SU-DHL-6 (cell line): Measurements from ENCODE around the gene FIZ1.

Source experiments
- H2AFZ ChIP-seq: fragments of 200-600 bp; sonication (generic); 2 replicates; pipeline ENCODE4 v1.6.1; 2014; ENCODE audit warnings: low read depth, mild to moderate bottlenecking, moderate library complexity, mixed read lengths, antibody characterized with exemption, low read length; ENCODE audit not compliant: severe bottlenecking
- H3F3A ChIP-seq: fragments of 200-600 bp; shearing (Covaris generic); 2 replicates; pipeline ENCODE4 v1.6.0; 2016; ENCODE audit warnings: antibody characterized with exemption, mild to moderate bottlenecking; ENCODE audit not compliant: insufficient read depth
- H3K27ac ChIP-seq: fragments of 200-600 bp; sonication (generic); 2 replicates; pipeline ENCODE4 v1.5.1; 2016; ENCODE audit warnings: low read depth, mild to moderate bottlenecking, low read length, moderate library complexity, mixed read lengths
- H3K27me3 ChIP-seq: fragments of 200-600 bp; sonication (generic), shearing (Covaris generic); 2 replicates; pipeline ENCODE4 v1.6.0; 2014; ENCODE audit warnings: mild to moderate bottlenecking, low read length
- H3K36me3 ChIP-seq: fragments of 200-600 bp; sonication (generic); 2 replicates; pipeline ENCODE4 v1.6.1; 2014; ENCODE audit warnings: mild to moderate bottlenecking, low read length, mixed read lengths
- H3K4me2 ChIP-seq: fragments of 300-600, 200-600 bp; shearing (Covaris generic), sonication (generic); 2 replicates; pipeline ENCODE4 v1.6.0; 2014; ENCODE audit warnings: low read length, low read depth, mild to moderate bottlenecking; ENCODE audit not compliant: poor library complexity, severe bottlenecking
- H3K4me3 ChIP-seq: fragments of 200-600 bp; sonication (generic); 2 replicates; pipeline ENCODE4 v1.5.1; 2014; ENCODE audit warnings: antibody characterized with exemption, low read length, mild to moderate bottlenecking, mixed read lengths; ENCODE audit not compliant: insufficient read depth, poor library complexity, severe bottlenecking
- H3K79me2 ChIP-seq: fragments of 200-600 bp; sonication (generic); 2 replicates; pipeline ENCODE4 v1.6.1; 2014; ENCODE audit warnings: mild to moderate bottlenecking, low read length, moderate library complexity; ENCODE audit not compliant: insufficient read depth
- H3K9ac ChIP-seq: fragments of 200-600 bp; sonication (generic); 2 replicates; pipeline ENCODE4 v1.7.0; 2014; ENCODE audit warnings: mild to moderate bottlenecking, low read length
- H3K9me2 ChIP-seq: fragments of 200-600 bp; sonication (generic); replicated peaks from 2 replicates; pipeline ENCODE4 v1.6.1; 2014; ENCODE audit warnings: low read length; ENCODE audit not compliant: insufficient read depth
- H3K9me3 ChIP-seq: fragments of 200-600 bp; sonication (generic); 2 replicates; pipeline ENCODE4 v1.6.1; 2014; ENCODE audit warnings: low read length, mixed read lengths; ENCODE audit not compliant: insufficient read depth
- H4K20me1 ChIP-seq: fragments of 200-600 bp; sonication (generic); 2 replicates; pipeline ENCODE4 v1.6.1; 2014; ENCODE audit warnings: low read depth, mild to moderate bottlenecking, antibody characterized with exemption, low read length, moderate library complexity, mixed read lengths
- EZH2phosphoT487 ChIP-seq: fragments of 200-600 bp; sonication (generic), shearing (Covaris generic); conservative IDR thresholded peaks from 2 replicates; pipeline ENCODE4 v1.6.1; 2018; ENCODE audit warnings: mild to moderate bottlenecking, antibody characterized with exemption, low read length, moderate library complexity, mixed read lengths
- TF ChIP-seq, protein P1 (sequence below): fragments of 200-600 bp; sonication (generic); IDR thresholded peaks from one replicate; pipeline ENCODE4 v1.5.1; 2017; ENCODE audit warnings: antibody characterized with exemption, mild to moderate bottlenecking, low read length, moderate library complexity; ENCODE audit not compliant: insufficient read depth, poor library complexity, severe bottlenecking

The FIZ1 gene

GRCh38 chr19:55606817-55607216, 7.5 kb upstream of the FIZ1 start:
- Histone ChIP-seq H3K9me2 (no peaks in the 10 kb centered on the region), H3K27me3 (no peaks in the 10 kb centered on the region), H3K27ac (no peak overlapping the region), H3K79me2 (peaks cover 26% of the 10 kb centered on the region), H2AFZ (no peak overlapping the region), H3K9ac (peak overlapping the region; percentile 98), H3K36me3 (no peaks in the 10 kb centered on the region), H3K9me3 (no peaks in the 10 kb centered on the region), H3K4me3 (no peak overlapping the region), H4K20me1 (no peaks in the 10 kb centered on the region), H3K4me2 (peak overlapping the region; percentile 86), H3F3A (peaks cover 13% of the 10 kb centered on the region)
- TF ChIP-seq, protein P1, sequence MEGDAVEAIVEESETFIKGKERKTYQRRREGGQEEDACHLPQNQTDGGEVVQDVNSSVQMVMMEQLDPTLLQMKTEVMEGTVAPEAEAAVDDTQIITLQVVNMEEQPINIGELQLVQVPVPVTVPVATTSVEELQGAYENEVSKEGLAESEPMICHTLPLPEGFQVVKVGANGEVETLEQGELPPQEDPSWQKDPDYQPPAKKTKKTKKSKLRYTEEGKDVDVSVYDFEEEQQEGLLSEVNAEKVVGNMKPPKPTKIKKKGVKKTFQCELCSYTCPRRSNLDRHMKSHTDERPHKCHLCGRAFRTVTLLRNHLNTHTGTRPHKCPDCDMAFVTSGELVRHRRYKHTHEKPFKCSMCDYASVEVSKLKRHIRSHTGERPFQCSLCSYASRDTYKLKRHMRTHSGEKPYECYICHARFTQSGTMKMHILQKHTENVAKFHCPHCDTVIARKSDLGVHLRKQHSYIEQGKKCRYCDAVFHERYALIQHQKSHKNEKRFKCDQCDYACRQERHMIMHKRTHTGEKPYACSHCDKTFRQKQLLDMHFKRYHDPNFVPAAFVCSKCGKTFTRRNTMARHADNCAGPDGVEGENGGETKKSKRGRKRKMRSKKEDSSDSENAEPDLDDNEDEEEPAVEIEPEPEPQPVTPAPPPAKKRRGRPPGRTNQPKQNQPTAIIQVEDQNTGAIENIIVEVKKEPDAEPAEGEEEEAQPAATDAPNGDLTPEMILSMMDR = no peak
- TF ChIP-seq EZH2phosphoT487 = no peak

DNA sequence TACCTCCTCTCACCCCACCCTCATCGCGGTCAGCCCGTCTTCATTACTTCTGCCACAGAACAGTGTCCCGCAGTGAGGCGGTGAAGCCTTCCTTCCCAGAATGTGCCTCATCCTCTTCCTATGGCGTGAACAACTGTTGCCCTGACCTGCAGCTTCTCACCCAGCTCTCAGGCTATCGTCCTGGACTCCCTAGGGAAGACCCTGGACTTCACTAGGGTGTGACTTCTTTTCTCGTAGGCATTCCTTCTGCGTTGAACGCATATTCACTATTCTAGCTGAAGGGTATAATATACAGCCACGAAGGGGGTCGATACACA, 7.1 kb upstream of the FIZ1 start:
- Histone ChIP-seq H2AFZ (no peak overlapping the region), H3F3A (peaks cover 17% of the 10 kb centered on the region), H3K9me2 (no peaks in the 10 kb centered on the region), H3K9ac (peak overlapping the region; percentile 98), H3K9me3 (no peaks in the 10 kb centered on the region), H3K27ac (peak overlapping the region; percentile 86), H4K20me1 (no peaks in the 10 kb centered on the region), H3K27me3 (no peaks in the 10 kb centered on the region), H3K4me3 (peak overlapping the region; percentile 98), H3K36me3 (no peaks in the 10 kb centered on the region), H3K79me2 (peaks cover 25% of the 10 kb centered on the region), H3K4me2 (peak overlapping the region; percentile 86)
- no peak for TF ChIP-seq EZH2phosphoT487
- TF ChIP-seq, protein P1 = no peak

GRCh38 chr19:55605637-55606470, 6.5 kb upstream of the FIZ1 start, which contains the start of gene ZNF865:
ZNF865 (plus strand) TSS chr19:55605647; CDS start chr19:55613619, 7,972 bp downstream.
- H3K79me2 ChIP-seq = peaks cover 22% of the 10 kb centered on the region
- H2AFZ ChIP-seq = peak within 1 kb of the TSS; percentile 45
- H3K9me3 ChIP-seq = no peaks in the 10 kb centered on the region
- TF ChIP-seq, protein P1 = peak; percentile 60
- TF ChIP-seq EZH2phosphoT487 = no peak
- H3K27ac ChIP-seq = peak within 1 kb of the TSS; percentile 86
- H3F3A ChIP-seq = peaks cover 22% of the 10 kb centered on the region
- peak within 1 kb of the TSS; percentile 98 for H3K4me3 ChIP-seq
- no peaks in the 10 kb centered on the region for H4K20me1 ChIP-seq
- peak within 1 kb of the TSS; percentile 86 for H3K4me2 ChIP-seq
- no peaks in the 10 kb centered on the region for H3K36me3 ChIP-seq
- no peaks in the 10 kb centered on the region for H3K9me2 ChIP-seq
- peak within 1 kb of the TSS; percentile 98 for H3K9ac ChIP-seq
- no peaks in the 10 kb centered on the region for H3K27me3 ChIP-seq
